ENCODE results near the gene C19orf81.

C19orf81 gene

GRCh38 chr19:50629194-50629593 is 20.1 kb upstream of the C19orf81 start:
- DNase-seq (ENCODE audit: low read depth, low spot score), result no peak

DNA sequence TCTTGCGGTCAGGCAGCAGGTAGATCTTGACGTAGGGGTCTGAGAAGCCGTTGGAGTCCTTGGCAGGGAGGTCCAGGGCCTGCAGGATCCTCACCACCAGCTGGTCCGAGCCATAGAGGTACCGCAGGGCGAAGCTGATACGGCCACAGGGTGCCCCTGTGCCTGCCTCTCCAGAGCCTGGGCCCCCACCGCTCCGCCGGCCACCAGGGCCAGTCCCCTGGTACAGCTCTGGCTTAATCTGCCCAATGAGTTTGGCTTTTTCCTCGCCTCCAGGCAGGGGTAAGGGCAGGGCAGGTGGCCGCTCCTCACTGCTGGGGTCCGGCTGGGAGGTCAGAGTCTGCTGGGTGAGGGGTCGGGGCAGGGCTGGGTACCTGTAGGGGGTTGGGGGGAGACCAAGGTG is 19.4 kb upstream of the C19orf81 start:
- DNase-seq (ENCODE audit: low read depth, low spot score), result no peak

DNA sequence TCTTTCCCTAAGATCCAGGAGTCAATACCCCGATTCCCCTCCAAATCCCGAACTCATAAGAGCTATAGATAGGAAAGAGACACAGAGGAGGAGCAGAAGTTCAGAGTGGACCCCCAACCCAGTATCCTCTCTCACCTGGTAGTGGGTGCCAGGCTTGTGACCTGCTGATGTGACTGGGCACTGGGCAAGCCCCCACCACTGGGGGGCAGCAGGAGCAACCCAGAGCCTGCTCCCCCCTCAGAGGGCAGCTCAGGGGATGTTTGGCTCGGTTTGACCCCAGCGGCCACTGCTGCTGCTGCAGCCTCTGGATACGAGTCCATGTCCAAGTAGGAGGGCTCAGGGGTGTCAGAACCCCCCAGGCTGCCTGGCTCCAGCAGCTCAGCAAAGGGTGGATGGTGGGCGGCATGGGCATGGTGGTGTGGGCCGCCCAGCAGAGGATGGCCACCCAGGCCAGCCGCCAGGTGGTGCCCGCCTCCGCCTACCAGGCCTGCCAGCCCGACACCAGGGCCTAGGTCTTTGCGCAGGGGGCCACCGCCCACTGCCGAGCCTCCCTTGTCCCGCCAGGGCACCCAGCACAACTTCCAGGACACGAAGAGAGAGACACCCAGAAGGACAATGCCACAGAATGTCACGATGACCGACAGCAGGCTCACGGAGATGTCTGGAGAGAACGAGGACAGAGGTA is 17.0 kb upstream of the C19orf81 start:
- no peak for DNase-seq (ENCODE audit: low read depth, low spot score)

GRCh38 chr19:50633359-50633758 is 15.9 kb upstream of the C19orf81 start:
- DNase-seq (ENCODE audit: low read depth, low spot score), result no peak

- no peak for DNase-seq (ENCODE audit: low read depth, low spot score)
Measured at GRCh38 chr19:50633973-50634372, 15.3 kb upstream of the C19orf81 start.

DNA sequence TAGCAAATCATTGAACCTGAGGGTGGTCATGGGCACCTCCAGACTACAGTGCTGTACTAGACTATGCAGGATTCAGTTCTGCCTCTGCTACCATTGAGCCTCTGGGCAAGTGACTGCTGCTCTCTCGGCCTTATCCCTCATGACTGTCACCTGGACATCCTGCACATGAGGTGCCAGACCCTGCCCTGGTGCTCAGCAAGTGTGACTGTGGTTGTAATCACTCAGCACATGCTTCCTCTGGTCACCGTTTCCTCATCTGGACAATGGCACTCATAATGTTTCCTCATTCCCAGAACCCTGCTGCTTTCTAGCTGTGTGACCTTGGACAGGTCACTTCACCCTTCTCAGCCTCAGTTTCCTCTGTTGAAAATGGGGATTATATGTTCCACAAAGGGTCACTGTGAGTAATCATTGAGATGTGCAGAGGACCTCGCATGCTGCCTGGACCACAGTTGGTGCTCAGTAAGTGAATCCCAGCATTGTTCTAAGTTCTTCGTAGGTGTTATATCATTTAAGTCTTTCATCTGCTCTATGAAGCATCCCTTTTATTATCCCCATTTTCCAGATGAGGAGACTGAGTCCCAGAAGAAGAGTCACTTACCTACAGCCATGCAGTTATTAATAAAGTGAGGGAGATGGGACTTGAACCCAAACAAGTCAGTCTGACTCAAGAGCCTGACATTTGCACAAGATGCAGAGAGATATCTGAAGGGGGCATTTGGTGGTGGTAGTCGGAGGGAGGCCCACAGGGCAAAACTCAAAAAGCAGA is 12.7 kb upstream of the C19orf81 start:
- no peak for DNase-seq (ENCODE audit: low read depth, low spot score)

GRCh38 chr19:50638600-50638999 is 10.6 kb upstream of the C19orf81 start:
- no peak for DNase-seq (ENCODE audit: low read depth, low spot score)

DNA sequence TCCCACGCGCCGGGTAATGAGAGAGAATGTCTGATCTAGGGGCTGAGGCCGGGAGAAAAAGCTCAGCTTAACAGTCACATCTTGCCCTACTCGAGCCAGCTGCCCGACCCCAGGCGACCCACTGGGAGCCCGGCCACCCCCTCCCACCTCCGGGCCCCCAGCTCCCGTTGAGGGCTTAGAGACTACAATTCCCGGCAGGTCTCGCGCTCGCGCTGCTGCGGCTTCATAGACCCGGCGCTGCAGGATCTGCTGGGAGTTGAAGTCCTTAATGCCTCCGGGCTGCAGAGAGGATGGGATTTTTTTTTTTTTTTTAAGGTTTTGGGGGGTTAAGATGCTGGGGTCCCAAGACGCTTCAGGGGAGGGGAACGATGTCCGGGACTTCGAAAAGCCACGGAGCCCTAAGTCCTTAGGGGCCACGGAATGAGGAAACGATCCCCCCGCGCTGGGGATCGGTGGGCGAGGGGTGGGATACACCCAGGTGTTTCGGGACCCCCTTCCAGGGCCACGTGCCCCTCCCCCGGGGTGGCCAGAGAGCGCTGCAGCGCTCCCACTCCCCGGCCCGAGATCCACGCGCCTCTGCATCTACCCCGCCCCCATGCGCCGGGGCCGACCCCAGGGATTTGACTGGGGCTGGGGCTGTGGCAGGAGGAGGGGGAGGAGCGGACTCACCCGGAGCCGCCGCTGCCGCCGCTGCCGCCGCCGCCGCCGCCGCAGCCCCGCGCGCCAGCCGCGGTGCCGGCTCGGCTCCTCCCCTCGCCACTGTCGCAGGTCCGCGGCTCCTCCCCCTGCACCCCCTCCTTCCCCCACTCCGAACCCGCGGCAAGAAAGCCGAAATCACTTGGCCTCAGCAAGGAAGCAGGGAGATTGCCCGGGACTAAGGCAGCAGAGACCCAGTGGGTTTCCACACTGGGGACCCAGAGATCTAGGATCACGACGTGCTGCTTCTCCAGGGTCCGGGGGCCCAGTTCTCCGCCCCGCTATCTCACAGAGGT is 9.8 kb upstream of the C19orf81 start, which contains the start of gene SYT3:
Gene SYT3 (minus strand): TSS at position 761 of the 992 bp plus-strand sequence. CDS start 2,470 bp downstream, outside the sequence.
- peak; percentile 59 for DNase-seq (ENCODE audit: low read depth, low spot score)

DNA sequence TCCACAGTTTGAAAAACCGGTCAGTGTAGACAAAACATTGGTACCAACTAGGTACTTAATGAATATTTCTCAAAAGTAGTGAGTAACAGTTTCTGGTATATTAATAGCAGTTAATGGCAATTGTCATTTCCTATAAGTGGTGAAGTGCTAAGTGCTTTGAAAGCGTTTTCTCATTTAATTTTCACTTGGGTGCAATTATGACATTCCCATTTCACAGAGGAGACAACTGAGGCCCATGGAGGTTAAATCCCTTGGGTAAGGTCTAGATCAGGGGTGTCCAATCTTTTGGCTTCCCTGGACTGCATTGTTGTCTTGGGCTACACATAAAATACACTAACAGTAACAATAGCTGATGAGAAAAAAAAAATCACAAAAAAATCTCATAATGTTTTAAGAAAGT is 8.9 kb upstream of the C19orf81 start:
- DNase-seq (ENCODE audit: low read depth, low spot score), result no peak

- DNase-seq (ENCODE audit: low read depth, low spot score), result no peak
Measured at GRCh38 chr19:50644315-50644915, 4.8 kb upstream of the C19orf81 start.

GRCh38 chr19:50645107-50645506 is 4.1 kb upstream of the C19orf81 start:
- no peak for DNase-seq (ENCODE audit: low read depth, low spot score)

DNA sequence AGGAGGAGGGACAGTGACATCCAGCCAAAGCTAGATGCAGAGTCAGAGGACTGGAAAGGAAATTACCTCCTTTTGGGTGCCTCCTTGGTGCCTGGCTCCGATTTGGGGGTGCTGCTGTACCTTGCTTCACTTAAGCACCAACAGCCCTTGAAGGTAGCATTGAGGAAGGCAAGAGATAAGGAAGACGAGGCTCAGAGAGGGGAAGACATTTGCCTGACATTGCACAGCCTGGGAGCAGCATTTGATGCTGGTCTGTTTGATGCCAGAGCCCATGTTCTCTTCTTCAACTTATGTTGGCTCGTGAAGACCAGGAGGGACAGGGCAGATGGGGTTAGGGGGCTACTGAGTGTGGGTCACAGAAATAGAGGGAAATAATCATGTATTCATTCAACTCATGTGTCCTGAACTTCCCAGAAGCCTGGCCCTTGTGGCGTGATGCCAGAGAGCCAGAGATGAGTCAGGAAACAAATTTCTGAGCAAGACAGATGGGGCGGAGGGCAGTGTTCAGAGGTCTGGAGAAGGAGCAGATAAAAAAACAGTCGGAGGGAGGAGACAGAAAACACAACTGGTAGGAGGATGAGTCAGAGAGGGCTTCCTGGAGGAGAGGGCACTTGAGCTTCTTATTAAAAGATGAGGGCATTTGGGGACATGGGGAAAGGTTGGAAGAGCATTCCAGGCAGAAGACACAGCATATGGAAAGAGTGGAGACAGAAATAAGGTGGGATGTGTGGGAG is 3.0 kb upstream of the C19orf81 start:
- DNase-seq (ENCODE audit: low read depth, low spot score), result peak; percentile 16

GRCh38 chr19:50647879-50648615 is 1.2 kb upstream of the C19orf81 start:
- DNase-seq (ENCODE audit: low read depth, low spot score), result no peak

- DNase-seq (ENCODE audit: low read depth, low spot score), result no peak
Measured at GRCh38 chr19:50648659-50649058, 586 bp upstream of the C19orf81 start.

GRCh38 chr19:50651174-50651573 is 1.9 kb downstream of the C19orf81 start:
- no peak for DNase-seq (ENCODE audit: low read depth, low spot score)

DNA sequence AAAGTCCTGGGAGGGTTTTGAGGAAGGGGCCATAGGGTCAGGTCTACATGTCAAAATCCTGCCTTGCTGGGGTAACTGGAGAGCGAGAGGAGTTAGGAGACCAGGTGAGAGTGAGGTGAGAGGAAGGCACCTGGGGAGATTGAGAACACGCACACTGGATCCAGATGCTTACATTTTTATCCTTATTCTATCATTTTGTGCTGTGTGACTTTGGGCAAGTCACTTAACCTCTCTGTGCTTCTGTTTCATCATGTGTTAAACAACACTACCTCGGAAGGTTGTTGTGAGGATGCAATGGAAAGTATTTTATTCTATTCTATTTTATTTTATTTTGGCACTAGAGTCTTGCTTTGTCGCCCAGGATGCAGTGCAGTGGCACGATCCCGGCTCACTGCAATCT is 3.5 kb downstream of the C19orf81 start:
- no peak for DNase-seq (ENCODE audit: low read depth, low spot score)

- no peak for DNase-seq (ENCODE audit: low read depth, low spot score)
Measured at GRCh38 chr19:50654882-50655281, 5.6 kb downstream of the C19orf81 start.

- DNase-seq (ENCODE audit: low read depth, low spot score), result no peak
Measured at GRCh38 chr19:50657222-50657669, 8.0 kb downstream of the C19orf81 start.

DNA sequence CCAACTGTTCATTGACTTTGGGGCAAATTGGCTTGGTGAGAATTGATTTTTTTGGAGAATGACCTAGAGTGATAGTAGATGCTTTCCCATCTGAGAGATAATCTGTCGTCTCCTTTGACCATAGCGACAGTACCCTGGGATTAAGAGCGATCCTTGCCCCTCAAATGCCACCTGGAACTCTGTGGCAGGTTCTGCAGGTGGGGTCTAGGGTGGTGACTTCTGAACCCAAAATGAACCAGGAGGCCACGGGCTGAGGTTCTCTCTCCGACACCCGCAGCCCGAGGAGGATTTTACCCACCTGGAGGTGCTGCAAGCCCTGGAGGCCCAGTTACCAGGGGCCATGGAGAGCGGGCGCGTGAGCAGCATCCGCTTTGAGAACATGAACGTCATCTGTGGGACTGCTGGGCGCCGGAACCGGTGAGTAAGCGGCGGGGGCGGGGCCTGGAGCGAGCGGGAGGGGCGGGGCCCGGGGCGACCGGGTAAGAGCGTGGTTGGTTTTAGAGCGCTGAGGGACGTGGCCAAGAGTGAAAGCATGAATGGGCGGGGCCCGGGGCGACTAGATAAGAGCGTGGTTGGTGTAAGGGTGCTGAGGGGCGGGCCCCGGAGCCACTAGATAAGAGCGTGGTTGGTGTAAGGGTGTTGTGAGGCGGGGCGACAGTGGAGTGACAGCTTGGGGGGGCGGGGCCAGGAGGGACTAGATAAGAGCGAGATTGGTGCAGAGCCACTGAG is 8.6 kb downstream of the C19orf81 start:
- DNase-seq (ENCODE audit: low read depth, low spot score), result peak; percentile 88
